GM19240 (cell line): ENCODE measurements around the gene EFNA5.

ENCODE experiments used
- DNase-seq: peaks from one replicate; pipeline ENCODE4 v3.0.0; 2011; ENCODE audit warnings: low spot score; ENCODE audit not compliant: insufficient read length

The EFNA5 gene

GRCh38 chr5:107338335-107338734 lies 332.4 kb downstream of the EFNA5 start:
- no peak for DNase-seq

- no peak for DNase-seq
Observed at GRCh38 chr5:107337281-107337680, 333.5 kb downstream of the EFNA5 start.

GRCh38 chr5:107331882-107332281 lies 338.9 kb downstream of the EFNA5 start:
- no peak for DNase-seq

DNA sequence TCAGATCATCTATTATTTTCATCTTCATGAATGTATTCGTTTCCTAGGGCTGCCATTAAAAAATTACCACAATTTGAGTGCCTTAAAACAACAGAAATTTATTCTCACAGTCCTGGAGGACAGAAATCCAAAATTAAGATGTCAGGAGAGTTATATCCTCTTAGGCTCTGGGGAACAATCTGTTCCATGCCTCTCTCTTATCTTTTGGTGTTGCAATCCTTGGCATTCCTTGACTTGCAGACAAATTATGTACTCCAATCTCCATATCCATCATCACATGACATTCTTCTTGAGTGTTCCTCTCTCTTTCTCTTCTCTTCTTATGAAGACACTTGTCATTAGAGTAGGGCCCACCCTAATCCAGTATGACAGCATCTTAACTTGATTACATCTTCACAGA lies 339.4 kb downstream of the EFNA5 start:
- no peak for DNase-seq

DNA sequence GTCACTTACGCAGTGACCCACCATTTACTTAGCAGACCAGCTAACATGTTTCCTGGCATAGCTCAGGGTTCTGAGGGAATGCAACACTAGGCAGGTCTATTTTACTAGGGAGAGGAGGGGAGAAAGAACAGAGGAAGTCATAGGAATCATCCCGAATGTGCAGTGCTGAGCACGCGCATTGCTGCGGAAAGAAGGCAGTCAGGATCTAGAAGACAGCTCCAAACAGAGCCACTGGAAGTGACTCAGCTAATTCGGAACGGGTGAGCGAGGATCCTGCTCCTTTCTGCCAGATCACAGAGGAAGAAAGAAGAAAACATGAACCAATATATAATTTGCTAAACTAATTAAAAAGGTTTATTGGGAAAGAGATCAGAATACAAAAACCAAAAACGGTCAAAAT lies 339.8 kb downstream of the EFNA5 start:
- no peak for DNase-seq

DNA sequence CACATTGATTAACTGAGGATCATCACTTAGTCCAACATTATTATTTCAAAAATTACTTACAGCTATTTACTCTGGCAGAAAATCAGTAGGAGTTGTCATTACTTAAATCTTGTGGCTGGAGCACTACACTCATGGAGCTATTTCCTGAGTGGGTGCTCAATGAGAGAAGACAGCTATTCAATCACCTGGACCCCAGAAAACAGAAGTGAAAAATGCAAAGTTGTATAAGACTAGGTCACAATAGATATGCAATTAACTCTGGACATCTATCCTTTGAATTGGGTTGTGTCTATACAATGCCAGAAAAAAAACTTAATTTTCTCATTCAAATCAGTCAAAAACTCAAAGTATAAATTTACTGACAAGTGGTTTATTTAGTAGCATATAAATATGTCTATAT lies 340.9 kb downstream of the EFNA5 start:
- DNase-seq: no peak
